ENCODE data around the gene C14orf119. TPM values are rescaled to one million over a fixed set of nuclear protein-coding genes. Genes with fewer than 3 reads are reported as not detected.

C14orf119 gene
- total and polyA plus RNA-seq, 10 donors = 28.0 to 47.0 (median 39.0) TPM

DNA sequence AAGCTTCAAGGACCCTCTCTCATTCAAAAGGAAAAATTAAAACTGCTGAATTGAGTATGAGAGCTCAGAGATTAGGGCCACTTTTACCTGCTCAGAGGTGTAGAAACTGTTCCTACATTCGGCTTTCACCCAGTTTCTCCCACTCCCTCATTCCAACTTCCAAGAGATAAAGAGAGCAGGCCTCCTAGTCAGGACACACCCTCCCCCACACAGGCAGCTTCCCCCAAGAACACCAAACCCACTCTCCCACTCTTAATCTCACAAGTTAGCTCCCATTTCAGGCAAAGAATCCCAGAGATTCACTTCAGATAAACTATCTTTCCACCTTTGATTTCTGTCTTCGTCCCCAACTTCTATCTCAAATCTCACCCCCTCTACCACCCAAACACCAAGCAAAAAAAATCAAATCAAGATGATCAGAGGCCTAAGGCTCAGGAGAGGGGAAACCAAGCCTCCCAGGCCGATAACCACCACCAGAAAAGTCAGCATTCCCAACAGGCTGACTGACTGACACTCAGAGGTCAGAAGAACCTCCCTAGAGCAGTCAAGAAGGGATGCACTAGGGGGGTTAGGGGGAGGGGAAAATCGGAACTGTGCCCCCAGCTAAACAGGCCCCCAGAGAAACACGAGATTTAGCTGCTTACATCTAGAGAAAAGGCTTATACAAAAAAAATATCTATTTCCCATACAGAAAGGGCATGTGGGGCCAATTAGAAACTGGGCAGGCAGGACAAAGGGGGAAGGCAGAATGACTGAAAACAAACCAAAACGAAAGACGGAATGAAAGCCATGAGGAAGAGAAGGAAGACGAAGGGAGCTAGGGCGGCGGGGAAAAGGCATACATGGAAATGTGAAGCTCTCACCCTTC lies 24.8 kb upstream of the C14orf119 start:
- DNase-seq = no peak
- Histone ChIP-seq H3K9me3 (no peaks in the 10 kb centered on the region), H3K27ac (peak overlapping the region; percentile 60 to 86 (median 79)), H3K4me1 (peaks cover 27 to 63% (median 46%) of the 10 kb centered on the region in 6 donors), H3K36me3 (peaks cover 0 to 82% (median 65%) of the 10 kb centered on the region in 6 donors), H3K27me3 (replicated peaks in 1 of 7) (no peaks in the 10 kb centered on the region), H3K4me3 (peak overlapping the region; percentile 37 to 73 (median 54))
- TF ChIP-seq POLR2AphosphoS5 (IDR thresholded peaks at IDR 0.05) = no peak
- TF ChIP-seq, protein P1, sequence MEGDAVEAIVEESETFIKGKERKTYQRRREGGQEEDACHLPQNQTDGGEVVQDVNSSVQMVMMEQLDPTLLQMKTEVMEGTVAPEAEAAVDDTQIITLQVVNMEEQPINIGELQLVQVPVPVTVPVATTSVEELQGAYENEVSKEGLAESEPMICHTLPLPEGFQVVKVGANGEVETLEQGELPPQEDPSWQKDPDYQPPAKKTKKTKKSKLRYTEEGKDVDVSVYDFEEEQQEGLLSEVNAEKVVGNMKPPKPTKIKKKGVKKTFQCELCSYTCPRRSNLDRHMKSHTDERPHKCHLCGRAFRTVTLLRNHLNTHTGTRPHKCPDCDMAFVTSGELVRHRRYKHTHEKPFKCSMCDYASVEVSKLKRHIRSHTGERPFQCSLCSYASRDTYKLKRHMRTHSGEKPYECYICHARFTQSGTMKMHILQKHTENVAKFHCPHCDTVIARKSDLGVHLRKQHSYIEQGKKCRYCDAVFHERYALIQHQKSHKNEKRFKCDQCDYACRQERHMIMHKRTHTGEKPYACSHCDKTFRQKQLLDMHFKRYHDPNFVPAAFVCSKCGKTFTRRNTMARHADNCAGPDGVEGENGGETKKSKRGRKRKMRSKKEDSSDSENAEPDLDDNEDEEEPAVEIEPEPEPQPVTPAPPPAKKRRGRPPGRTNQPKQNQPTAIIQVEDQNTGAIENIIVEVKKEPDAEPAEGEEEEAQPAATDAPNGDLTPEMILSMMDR (IDR thresholded peaks at IDR 0.05 in 8 of 11, conservative IDR thresholded peaks at IDR 0.05 in 3 of 11) = no peak
- no peak for TF ChIP-seq POLR2A (IDR thresholded peaks at IDR 0.05)
- intact Hi-C loops (cut with DNase I; ENCODE audit: low total_unique reads) = no loop called here
- 15 to 21% (median 19%) methylated on average over 10 of the region's 10 CpGs for WGBS, 5 donors

DNA sequence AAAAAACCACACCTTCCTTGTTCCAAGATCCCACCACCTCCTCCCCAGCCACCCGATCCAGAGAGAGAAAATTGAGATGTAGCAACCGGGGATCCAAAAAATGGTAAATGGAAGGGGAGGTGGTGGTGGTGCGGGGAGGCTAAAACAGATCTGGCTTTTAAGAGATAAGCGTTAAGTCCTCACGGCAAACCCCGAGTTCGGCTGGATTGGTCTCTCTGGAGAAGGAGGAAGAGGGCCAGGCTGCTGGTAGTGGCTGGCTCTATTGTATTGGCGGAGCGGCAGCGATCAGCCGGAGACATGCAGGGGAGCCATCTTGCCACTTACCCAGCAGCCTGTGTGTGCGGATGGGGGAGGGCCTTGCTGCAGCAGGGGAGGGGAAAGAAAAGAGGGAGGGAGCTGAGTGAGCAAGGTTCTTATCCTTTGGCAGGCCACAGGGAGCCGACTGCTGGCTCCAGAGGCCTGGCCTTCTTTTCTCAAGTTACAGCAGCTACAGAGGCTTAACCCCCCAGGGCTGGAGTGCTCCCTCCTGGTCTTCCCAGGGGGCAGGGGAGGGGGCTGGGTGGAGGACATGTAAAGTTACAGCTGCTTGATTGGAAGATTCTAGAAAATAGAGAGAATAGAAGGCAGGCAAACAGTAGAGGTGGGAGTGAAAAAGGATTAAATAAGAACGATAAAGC lies 23.9 kb upstream of the C14orf119 start:
- peak; percentile 81 to 84 (median 84) for TF ChIP-seq POLR2AphosphoS5 (IDR thresholded peaks at IDR 0.05)
- TF ChIP-seq POLR2A (IDR thresholded peaks at IDR 0.05) = no peak
- TF ChIP-seq, protein P1 (IDR thresholded peaks at IDR 0.05 in 8 of 11, conservative IDR thresholded peaks at IDR 0.05 in 3 of 11) = peak in 1 of 11 experiments; percentile 21
- Histone ChIP-seq H3K4me1 (peaks cover 27 to 68% (median 45%) of the 10 kb centered on the region in 6 donors), H3K27me3 (replicated peaks in 1 of 7) (no peaks in the 10 kb centered on the region), H3K9me3 (no peaks in the 10 kb centered on the region), H3K4me3 (peak overlapping the region; percentile 37 to 73 (median 54)), H3K36me3 (peaks cover 0 to 82% (median 65%) of the 10 kb centered on the region in 6 donors), H3K27ac (peak overlapping the region; percentile 60 to 86 (median 79))
- peak; percentile 92 for DNase-seq
- WGBS, 5 donors = 2 to 3% (median 2%) methylated on average over 14 of the region's 14 CpGs
- intact Hi-C loops (cut with DNase I; ENCODE audit: low total_unique reads) = no loop called here

DNA sequence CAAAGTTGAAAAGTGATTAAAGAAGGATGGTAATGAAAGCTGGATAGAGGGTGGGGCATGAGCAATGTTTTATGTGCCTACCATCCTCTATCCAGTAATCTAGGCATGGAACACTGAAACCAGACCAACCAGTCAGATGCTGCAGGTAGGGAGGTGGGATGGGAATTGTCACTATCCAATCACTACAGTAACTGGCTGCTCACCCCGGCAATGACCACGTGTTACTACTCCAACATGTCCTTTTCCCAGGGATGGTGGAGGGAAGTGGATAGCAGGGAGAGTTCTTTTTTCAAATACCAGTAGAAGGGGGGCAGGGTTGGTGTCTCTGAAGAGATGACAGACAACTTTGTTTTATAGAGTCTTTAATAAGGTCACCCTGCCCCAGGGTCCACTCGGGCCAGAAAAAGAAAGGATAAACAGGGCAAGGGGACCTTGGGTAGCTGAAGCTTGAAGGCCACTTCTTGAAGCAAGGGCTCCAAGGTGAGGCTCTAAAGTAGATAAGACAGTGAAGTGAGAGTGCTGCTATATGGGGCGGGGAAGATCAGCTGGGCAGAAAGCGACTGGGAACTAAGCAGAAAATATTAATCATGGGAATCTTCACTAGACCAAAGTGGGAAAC lies 23.3 kb upstream of the C14orf119 start:
- intact Hi-C loops (cut with DNase I; ENCODE audit: low total_unique reads) = no loop called here
- peaks cover 0 to 82% (median 66%) of the 10 kb centered on the region in 6 donors for H3K36me3 ChIP-seq
- peak overlapping the region in 7 of 8 donors; percentile 65 to 86 (median 81) for H3K27ac ChIP-seq
- 57 to 65% (median 63%) methylated on average over 5 of the region's 5 CpGs for WGBS, 5 donors
- peak overlapping the region in 5 of 8 donors; percentile 37 to 73 (median 55) for H3K4me3 ChIP-seq
- no peaks in the 10 kb centered on the region for H3K9me3 ChIP-seq
- no peaks in the 10 kb centered on the region for H3K27me3 ChIP-seq (replicated peaks in 1 of 7)
- H3K4me1 ChIP-seq = peaks cover 27 to 71% (median 48%) of the 10 kb centered on the region in 6 donors
- no peak for DNase-seq
- TF ChIP-seq POLR2A (IDR thresholded peaks at IDR 0.05) = no peak
- TF ChIP-seq, protein P1 (IDR thresholded peaks at IDR 0.05 in 8 of 11, conservative IDR thresholded peaks at IDR 0.05 in 3 of 11) = no peak
- no peak for TF ChIP-seq POLR2AphosphoS5 (IDR thresholded peaks at IDR 0.05)
